HEK293 (cell line): Measurements from ENCODE around the gene KLK1.

Experiments
- CTCF ChIA-PET: fragments of 350-600 bp; formaldehyde crosslinking; extraction: SDS; loops from one replicate; lab custom pipeline; 2021; ENCODE audit warnings: antibody characterized with exemption; lab: Yijun Ruan, JAX
- POLR2A ChIA-PET: fragments of 300-600 bp; formaldehyde crosslinking; extraction: SDS; loops from one replicate; lab custom pipeline; 2020; ENCODE audit warnings: antibody characterized with exemption, inconsistent platforms; lab: Yijun Ruan, JAX
- H3K27ac ChIP-seq: fragments of 200-500 bp; sonication (Bioruptor generic); 2 replicates; pipeline ENCODE4 v1.5.1; 2014; ENCODE audit warnings: low read depth, low read length, control low read depth, inconsistent platforms; ENCODE audit errors: extremely low read depth
- H3K36me3 ChIP-seq, 2 experiments: fragments of 200-500 bp in 1 of 2; sonication (Bioruptor generic) in 1 of 2; 1 replicate in 1 of 2; 2 replicates in 1 of 2; pipeline ENCODE4 v1.5.1; 2014 to 2017; ENCODE audit warnings: inconsistent platforms in 2 of 2, low read length in 2 of 2; ENCODE audit not compliant: control insufficient read depth in 2 of 2, insufficient read depth in 1 of 2
- H3K4me1 ChIP-seq: fragments of 200-500 bp; sonication (Bioruptor generic); 2 replicates; pipeline ENCODE4 v1.5.1; 2014; ENCODE audit warnings: mild to moderate bottlenecking, low read length, inconsistent platforms; ENCODE audit not compliant: control insufficient read depth, insufficient read depth
- H3K4me3 ChIP-seq: 2 replicates; pipeline ENCODE4 v1.5.1; 2011; ENCODE audit warnings: low read depth, mild to moderate bottlenecking, control low read depth, low read length, moderate library complexity
- H3K9me3 ChIP-seq: fragments of 200-500 bp; sonication (Bioruptor generic); 2 replicates; pipeline ENCODE4 v1.5.1; 2014; ENCODE audit warnings: low read depth, low read length, inconsistent platforms; ENCODE audit not compliant: control insufficient read depth, insufficient read depth
- GLIS1 ChIP-seq: fragments of 450-650 bp; formaldehyde crosslinking; IDR thresholded peaks from 2 replicates; pipeline ENCODE4 v1.5.1; 2016; ENCODE audit warnings: missing biosample characterization, missing genetic modification characterization
- GLIS2 ChIP-seq: fragments of 450-650 bp; formaldehyde crosslinking; IDR thresholded peaks from 2 replicates; pipeline ENCODE4 v1.5.1; 2016; ENCODE audit warnings: missing biosample characterization, missing genetic modification characterization
- OVOL3 ChIP-seq: fragments of 450-650 bp; formaldehyde crosslinking; IDR thresholded peaks from 2 replicates; pipeline ENCODE4 v1.5.1; 2016; ENCODE audit warnings: missing biosample characterization, missing genetic modification characterization
- PRDM10 ChIP-seq: fragments of 450-650 bp; formaldehyde crosslinking; IDR thresholded peaks from 2 replicates; pipeline ENCODE4 v1.5.1; 2016; ENCODE audit warnings: missing biosample characterization, missing genetic modification characterization
- PRDM4 ChIP-seq: fragments of 450-650 bp; formaldehyde crosslinking; IDR thresholded peaks from 2 replicates; pipeline ENCODE4 v1.5.1; 2017; ENCODE audit warnings: missing biosample characterization, missing genetic modification characterization
- SCRT1 ChIP-seq: fragments of 450-650 bp; formaldehyde crosslinking; IDR thresholded peaks from 2 replicates; pipeline ENCODE4 v1.5.1; 2016; ENCODE audit warnings: missing biosample characterization, missing genetic modification characterization, borderline replicate concordance
- TCF7L2 ChIP-seq: IDR thresholded peaks from 2 replicates; pipeline ENCODE4 v1.6.1; 2011; ENCODE audit warnings: low read depth, mild to moderate bottlenecking, inconsistent platforms, low read length, moderate library complexity, borderline replicate concordance
- YY2 ChIP-seq: fragments of 450-650 bp; formaldehyde crosslinking; IDR thresholded peaks from 2 replicates; pipeline ENCODE4 v1.5.1; 2016; ENCODE audit warnings: missing biosample characterization, missing genetic modification characterization
- ZBTB11 ChIP-seq: fragments of 450-650 bp; formaldehyde crosslinking; conservative IDR thresholded peaks from 2 replicates; pipeline ENCODE4 v1.5.1; 2016; ENCODE audit warnings: low read depth, missing biosample characterization, missing genetic modification characterization
- ZEB2 ChIP-seq: fragments of 450-650 bp; formaldehyde crosslinking; IDR thresholded peaks from 2 replicates; pipeline ENCODE4 v1.5.1; 2016; ENCODE audit warnings: missing biosample characterization, missing genetic modification characterization
- ZIC2 ChIP-seq: fragments of 450-650 bp; formaldehyde crosslinking; IDR thresholded peaks from 2 replicates; pipeline ENCODE4 v1.5.1; 2016; ENCODE audit warnings: missing biosample characterization, missing genetic modification characterization
- ZNF114 ChIP-seq: fragments of 450-650 bp; formaldehyde crosslinking; IDR thresholded peaks from 2 replicates; pipeline ENCODE4 v1.5.0; 2017; ENCODE audit warnings: missing biosample characterization, missing genetic modification characterization
- ZNF132 ChIP-seq: fragments of 450-650 bp; formaldehyde crosslinking; IDR thresholded peaks from 2 replicates; pipeline ENCODE4 v1.5.1; 2017; ENCODE audit warnings: missing biosample characterization, missing genetic modification characterization, borderline replicate concordance
- ZNF169 ChIP-seq: fragments of 450-650 bp; formaldehyde crosslinking; IDR thresholded peaks from 2 replicates; pipeline ENCODE4 v1.5.1; 2016; ENCODE audit warnings: missing biosample characterization, missing genetic modification characterization
- ZNF184 ChIP-seq: fragments of 450-650 bp; IDR thresholded peaks from 2 replicates; pipeline ENCODE4 v1.5.1; 2018; ENCODE audit warnings: missing biosample characterization, mild to moderate bottlenecking, missing genetic modification characterization
- ZNF19 ChIP-seq: fragments of 450-650 bp; formaldehyde crosslinking; IDR thresholded peaks from 2 replicates; pipeline ENCODE4; 2016; ENCODE audit warnings: missing biosample characterization, missing genetic modification characterization, low read depth
- ZNF211 ChIP-seq: fragments of 450-650 bp; formaldehyde crosslinking; IDR thresholded peaks from 2 replicates; pipeline ENCODE4 v1.5.1; 2016; ENCODE audit warnings: low read depth, missing biosample characterization, missing genetic modification characterization
- ZNF223 ChIP-seq: fragments of 450-650 bp; formaldehyde crosslinking; IDR thresholded peaks from 2 replicates; pipeline ENCODE4 v1.5.1; 2016; ENCODE audit warnings: missing biosample characterization, missing genetic modification characterization
- ZNF341 ChIP-seq: fragments of 450-650 bp; formaldehyde crosslinking; IDR thresholded peaks from 2 replicates; pipeline ENCODE4; 2016; ENCODE audit warnings: low read depth, missing biosample characterization, missing genetic modification characterization
- ZNF548 ChIP-seq: fragments of 450-650 bp; formaldehyde crosslinking; IDR thresholded peaks from 2 replicates; pipeline ENCODE4 v1.5.1; 2016; ENCODE audit warnings: missing biosample characterization, missing genetic modification characterization
- ZNF558 ChIP-seq: fragments of 450-650 bp; formaldehyde crosslinking; IDR thresholded peaks from 2 replicates; pipeline ENCODE4 v1.5.1; 2016; ENCODE audit warnings: missing biosample characterization, missing genetic modification characterization
- ZNF624 ChIP-seq: fragments of 450-650 bp; formaldehyde crosslinking; IDR thresholded peaks from 2 replicates; pipeline ENCODE4 v1.5.1; 2017; ENCODE audit warnings: missing biosample characterization, missing genetic modification characterization
- ZNF768 ChIP-seq: fragments of 450-650 bp; formaldehyde crosslinking; IDR thresholded peaks from 2 replicates; pipeline ENCODE4 v1.5.1; 2018; ENCODE audit warnings: missing biosample characterization, mild to moderate bottlenecking, missing genetic modification characterization
- ZNF843 ChIP-seq: fragments of 450-650 bp; formaldehyde crosslinking; IDR thresholded peaks from 2 replicates; pipeline ENCODE4 v1.5.1; 2016; ENCODE audit warnings: missing biosample characterization, missing genetic modification characterization

The KLK1 gene

GRCh38 chr19:50844296-50844935 lies 20.8 kb upstream of the KLK1 start (continued):
- TF ChIP-seq ZNF184 (tag by site-specific recombination) = no peak
- TF ChIP-seq ZNF211 (tag by site-specific recombination) = no peak
- no peak for TF ChIP-seq YY2 (tag by site-specific recombination)
- peak; percentile 90 for TF ChIP-seq ZNF341 (tag by site-specific recombination)
- TF ChIP-seq TCF7L2 = no peak
- TF ChIP-seq PRDM4 (tag by site-specific recombination) = peak; percentile 80

- POLR2A ChIA-PET = interaction anchor here (0.5 to 3.2 kb wide), 4 partner anchors 11 to 979 kb away, joined by 3 to 19 read pairs (median 8); partner anchors contain the start of gene KLK3
- Histone ChIP-seq H3K9me3 (no peaks in the 10 kb centered on the region), H3K4me3 (no peak overlapping the region), H3K27ac (no peak overlapping the region), H3K4me1 (peaks cover 15% of the 10 kb centered on the region), H3K36me3 (no peaks in the 10 kb centered on the region)
- 0 out of 2 replicates have a peak, but pooled peaks have one; percentile 45 for TF ChIP-seq ZNF169 (tag by site-specific recombination)
- peak; percentile 8; the same call in 1 of the 2 replicates for TF ChIP-seq ZIC2 (tag by site-specific recombination)
- no peak for TF ChIP-seq ZNF768 (tag by site-specific recombination)
- TF ChIP-seq GLIS1 = peak; percentile 93
- no peak for TF ChIP-seq GLIS2 (tag by site-specific recombination)
- peak; percentile 68; the same call in 1 of the 2 replicates for TF ChIP-seq TCF7L2
- CTCF ChIA-PET = interaction anchor here (0.6 to 2.4 kb wide), 6 partner anchors 11 to 433 kb away, joined by 3 to 13 read pairs (median 4); partner anchors contain the start of gene KLK3
Observed at GRCh38 chr19:50843701-50844221, 20.2 kb upstream of the KLK1 start.

GRCh38 chr19:50843205-50843604 lies 19.6 kb upstream of the KLK1 start:
- CTCF ChIA-PET = interaction anchor here (0.7 to 1.0 kb wide), 4 partner anchors 11 to 433 kb away, joined by 3 to 5 read pairs (median 4); partner anchors contain the start of gene KLK3
- peaks cover 15% of the 10 kb centered on the region for H3K4me1 ChIP-seq
- TF ChIP-seq ZBTB11 (tag by site-specific recombination) (no peak), OVOL3 (tag by site-specific recombination) (no peak), ZNF19 (tag by site-specific recombination) (no peak), ZNF548 (tag by site-specific recombination) (no peak), SCRT1 (tag by site-specific recombination) (peak; percentile 26; the same call in 1 of the 2 replicates), ZNF132 (tag by site-specific recombination) (no peak), ZNF114 (0 out of 2 replicates have a peak, but pooled peaks have one; percentile 43), ZEB2 (no peak), ZNF558 (no peak), PRDM10 (tag by site-specific recombination) (no peak), ZNF223 (tag by site-specific recombination) (no peak), ZNF624 (tag by site-specific recombination) (no peak), ZNF843 (tag by site-specific recombination) (no peak)

More at GRCh38 chr19:50843205-50843604, 19.6 kb upstream of the KLK1 start:
- Histone ChIP-seq H3K27ac (no peak overlapping the region), H3K36me3 (no peaks in the 10 kb centered on the region), H3K4me3 (no peak overlapping the region), H3K9me3 (no peaks in the 10 kb centered on the region)
- POLR2A ChIA-PET = interaction anchor here (3.2 kb wide), 1 partner anchor 39 kb away, joined by 19 read pairs; no protein-coding TSS in a partner anchor
